ENCODE measurements around the gene MPZL3.
A peak's percentile ranks its signal among the peaks of the same experiment; 100 is the strongest.

Gene MPZL3

DNA sequence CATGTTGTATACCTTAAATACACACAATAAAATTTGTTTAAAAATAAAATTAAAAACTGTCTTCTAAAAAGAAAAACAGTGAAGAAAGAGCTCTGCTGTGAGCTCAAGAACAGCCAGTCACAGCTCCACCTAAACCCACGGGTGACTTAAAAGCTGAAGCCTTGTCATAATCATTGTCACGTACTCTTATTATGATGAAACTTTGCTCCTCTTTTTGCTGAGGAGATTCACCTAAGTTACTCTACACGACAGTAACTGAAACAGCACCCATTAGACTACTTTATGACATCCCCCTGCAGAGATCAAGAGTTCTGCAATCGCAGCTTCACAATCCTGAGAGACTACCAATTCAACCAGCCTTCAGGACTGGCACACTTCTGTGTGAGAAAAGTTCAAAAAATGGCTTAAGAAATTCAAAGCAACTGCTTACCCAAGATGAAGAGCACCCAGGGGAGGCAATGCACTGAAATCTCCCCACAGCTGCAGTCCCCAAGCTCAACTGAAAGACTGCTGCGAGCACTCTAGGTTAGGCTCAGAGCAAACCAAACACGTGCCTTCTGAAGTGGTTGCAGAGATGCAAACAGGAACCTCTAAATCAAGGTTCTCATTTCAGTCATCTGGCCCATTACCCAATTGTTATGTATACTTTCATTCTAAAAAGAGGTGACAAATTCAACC, 27.5 kb downstream of the MPZL3 start, which contains the start of gene JAML:
Gene JAML (minus strand): TSS at position 501 of the 678 bp plus-strand sequence. CDS start 10,145 bp downstream, outside the sequence.
- H3K27ac ChIP-seq, result peak within 1 kb of the TSS; percentile 19 to 82 (median 62)
- H3K36me3 ChIP-seq, result peaks cover 0 to 15% (median 0%) of the 10 kb centered on the region in 11 experiments; a peak in 1 of 22 replicates
- peak in 5 of 11 experiments; percentile 76 to 96 (median 86); a peak in 9 of 22 replicates for TF ChIP-seq Cebpa-rat (IDR thresholded peaks at IDR 0.05)
- peak within 1 kb of the TSS; percentile 64 to 99 (median 75) for H3K4me2 ChIP-seq
- peak within 1 kb of the TSS; percentile 1 to 76 (median 46); a peak in 20 of 22 replicates for H3K9ac ChIP-seq
- peak within 1 kb of the TSS in 4 of 10 experiments; percentile 22 to 48 (median 46); a peak in 6 of 20 replicates for H3K4me3 ChIP-seq
- H4K20me1 ChIP-seq, result no peaks in the 10 kb centered on the region
- H3K4me1 ChIP-seq, result peaks cover 59 to 100% (median 63%) of the 10 kb centered on the region in 10 experiments
- H3K9me3 ChIP-seq (replicated peaks in 1 of 11), result peaks cover 0 to 13% (median 0%) of the 10 kb centered on the region in 11 experiments; a peak in 3 of 22 replicates
- peaks cover 0 to 7% (median 0%) of the 10 kb centered on the region in 11 experiments; a peak in 1 of 22 replicates for H3K27me3 ChIP-seq

DNA sequence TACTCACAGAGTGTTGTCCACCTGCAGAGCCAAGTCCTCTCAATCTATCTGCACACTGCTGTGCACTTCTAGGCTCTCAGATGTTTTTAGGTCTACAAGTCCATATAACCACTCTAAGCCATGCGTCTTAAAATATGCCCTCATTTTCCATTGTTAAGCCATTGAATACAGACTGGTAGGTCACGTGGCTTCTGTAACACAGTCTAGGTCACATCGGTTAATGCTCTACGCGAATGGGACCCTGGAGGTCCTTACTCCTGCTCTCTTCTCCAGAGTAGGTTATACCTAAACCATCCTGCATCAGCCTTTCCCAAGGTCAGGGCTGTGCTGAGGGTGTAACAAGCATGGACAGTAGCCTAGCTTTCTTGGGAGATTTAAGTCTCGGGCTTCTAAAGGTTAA, 28.2 kb downstream of the MPZL3 start:
- H3K4me3 ChIP-seq, result peak overlapping the region in 4 of 10 experiments; percentile 22 to 48 (median 46); a peak in 6 of 20 replicates
- peak overlapping the region in 10 of 11 experiments; percentile 35 to 76 (median 46); a peak in 16 of 22 replicates for H3K9ac ChIP-seq
- peak overlapping the region; percentile 54 to 99 (median 75) for H3K4me2 ChIP-seq
- peaks cover 0 to 15% (median 0%) of the 10 kb centered on the region in 11 experiments; a peak in 1 of 22 replicates for H3K36me3 ChIP-seq
- no peaks in the 10 kb centered on the region for H4K20me1 ChIP-seq
- no peak for TF ChIP-seq Cebpa-rat (IDR thresholded peaks at IDR 0.05)
- peaks cover 53 to 100% (median 57%) of the 10 kb centered on the region in 10 experiments for H3K4me1 ChIP-seq
- H3K9me3 ChIP-seq (replicated peaks in 1 of 11), result peaks cover 0 to 13% (median 0%) of the 10 kb centered on the region in 11 experiments; a peak in 3 of 22 replicates
- H3K27ac ChIP-seq, result peak overlapping the region; percentile 19 to 79 (median 62)
- H3K27me3 ChIP-seq, result peaks cover 0 to 7% (median 0%) of the 10 kb centered on the region in 11 experiments; a peak in 1 of 22 replicates

DNA sequence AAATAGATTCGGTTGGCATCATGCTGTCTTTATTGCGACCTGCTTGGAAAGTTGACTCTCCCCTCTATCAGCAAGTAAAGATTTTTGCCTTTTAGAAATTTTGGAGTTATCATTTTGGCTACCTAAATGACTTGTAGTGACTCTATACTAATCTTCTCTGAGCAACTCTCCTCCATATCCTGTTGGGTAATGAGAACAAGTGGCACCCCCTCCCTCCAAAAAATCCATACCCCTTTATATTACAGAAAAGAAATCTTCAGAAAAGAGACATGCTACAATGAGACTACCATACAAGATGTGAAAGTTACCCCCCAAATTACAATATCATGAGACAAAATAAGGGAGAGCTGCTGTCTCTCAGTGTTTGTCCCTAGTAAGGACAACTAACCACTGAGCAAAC, 28.6 kb downstream of the MPZL3 start:
- Histone ChIP-seq H3K4me2 (peak overlapping the region; percentile 54 to 99 (median 75)), H4K20me1 (no peaks in the 10 kb centered on the region), H3K9me3 (replicated peaks in 1 of 11) (peaks cover 0 to 13% (median 0%) of the 10 kb centered on the region in 11 experiments; a peak in 3 of 22 replicates), H3K27ac (peak overlapping the region in 10 of 11 experiments; percentile 19 to 79 (median 65); a peak in 17 of 22 replicates), H3K36me3 (peaks cover 0 to 15% (median 0%) of the 10 kb centered on the region in 11 experiments; a peak in 1 of 22 replicates), H3K27me3 (peaks cover 0 to 7% (median 0%) of the 10 kb centered on the region in 11 experiments; a peak in 1 of 22 replicates), H3K4me1 (peaks cover 49 to 100% (median 53%) of the 10 kb centered on the region in 10 experiments), H3K9ac (peak overlapping the region in 4 of 11 experiments; percentile 35 to 76 (median 46); a peak in 7 of 22 replicates), H3K4me3 (peak overlapping the region in 4 of 10 experiments; percentile 22 to 48 (median 46); a peak in 6 of 20 replicates)
- TF ChIP-seq Cebpa-rat (IDR thresholded peaks at IDR 0.05), result no peak

DNA sequence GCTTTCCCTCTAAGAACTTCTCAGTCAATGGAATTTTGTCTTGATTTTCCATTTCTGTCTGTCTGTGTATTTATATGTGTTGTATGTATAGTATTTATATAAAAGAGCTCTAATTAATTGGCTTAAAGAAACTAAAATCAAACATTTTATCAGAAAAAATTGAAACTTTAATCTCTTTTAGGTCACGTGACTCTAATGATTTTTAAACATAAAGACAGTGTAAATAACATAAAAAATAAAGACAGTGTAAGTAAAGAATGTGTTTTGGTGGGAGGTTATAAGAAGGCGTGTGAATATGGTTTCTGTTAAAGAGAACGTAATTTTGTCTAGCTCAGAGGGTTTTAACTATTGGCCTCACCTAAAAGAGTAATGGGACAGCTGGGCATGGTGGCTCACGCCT, 29.7 kb downstream of the MPZL3 start:
- Histone ChIP-seq H3K36me3 (peaks cover 0 to 15% (median 0%) of the 10 kb centered on the region in 11 experiments; a peak in 1 of 22 replicates), H3K4me2 (peak overlapping the region in 3 of 11 experiments; percentile 75 to 99 (median 91); a peak in 5 of 22 replicates), H3K27me3 (peaks cover 0 to 7% (median 0%) of the 10 kb centered on the region in 11 experiments; a peak in 1 of 22 replicates), H3K4me1 (peaks cover 40 to 100% (median 49%) of the 10 kb centered on the region in 10 experiments), H3K9me3 (replicated peaks in 1 of 11) (peaks cover 0 to 13% (median 0%) of the 10 kb centered on the region in 11 experiments; a peak in 3 of 22 replicates), H3K27ac (no peak overlapping the region), H3K9ac (no peak overlapping the region), H4K20me1 (no peaks in the 10 kb centered on the region), H3K4me3 (peak overlapping the region in 2 of 10 experiments; percentile 46 to 48; a peak in 3 of 20 replicates)
- no peak for TF ChIP-seq Cebpa-rat (IDR thresholded peaks at IDR 0.05)

DNA sequence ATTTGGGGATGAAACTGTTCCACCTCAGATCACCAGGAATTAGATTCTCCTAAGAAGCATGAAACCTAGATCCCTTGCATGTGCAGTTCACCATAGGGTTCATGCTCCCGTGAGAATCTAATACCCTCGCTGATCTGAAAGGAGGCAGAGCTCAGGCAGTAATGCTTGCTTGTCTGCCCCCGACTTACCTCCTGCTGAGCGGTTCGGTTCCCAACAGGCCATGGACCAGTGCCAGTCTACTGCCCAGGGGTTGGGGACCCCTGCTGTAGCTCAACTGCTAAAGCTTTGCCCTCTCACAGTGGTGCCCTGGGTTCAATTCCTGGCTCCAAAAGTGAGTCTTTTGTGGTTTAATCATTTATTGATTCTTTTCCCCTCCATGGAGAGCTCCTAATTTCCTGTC, 30.7 kb downstream of the MPZL3 start:
- no peaks in the 10 kb centered on the region for H4K20me1 ChIP-seq
- H3K4me2 ChIP-seq, result peak overlapping the region in 3 of 11 experiments; percentile 19 to 99 (median 91); a peak in 5 of 22 replicates
- H3K4me3 ChIP-seq, result no peak overlapping the region
- no peak overlapping the region for H3K9ac ChIP-seq
- peaks cover 0 to 11% (median 0%) of the 10 kb centered on the region in 11 experiments; a peak in 1 of 22 replicates for H3K36me3 ChIP-seq
- TF ChIP-seq Cebpa-rat (IDR thresholded peaks at IDR 0.05), result no peak
- peaks cover 0 to 1% (median 0%) of the 10 kb centered on the region in 11 experiments; a peak in 1 of 22 replicates for H3K27me3 ChIP-seq
- peaks cover 40 to 100% (median 49%) of the 10 kb centered on the region in 10 experiments for H3K4me1 ChIP-seq
- H3K27ac ChIP-seq, result no peak overlapping the region; a peak in 1 of 22 replicates
- peaks cover 0 to 11% (median 0%) of the 10 kb centered on the region in 11 experiments; a peak in 3 of 22 replicates for H3K9me3 ChIP-seq (replicated peaks in 1 of 11)

DNA sequence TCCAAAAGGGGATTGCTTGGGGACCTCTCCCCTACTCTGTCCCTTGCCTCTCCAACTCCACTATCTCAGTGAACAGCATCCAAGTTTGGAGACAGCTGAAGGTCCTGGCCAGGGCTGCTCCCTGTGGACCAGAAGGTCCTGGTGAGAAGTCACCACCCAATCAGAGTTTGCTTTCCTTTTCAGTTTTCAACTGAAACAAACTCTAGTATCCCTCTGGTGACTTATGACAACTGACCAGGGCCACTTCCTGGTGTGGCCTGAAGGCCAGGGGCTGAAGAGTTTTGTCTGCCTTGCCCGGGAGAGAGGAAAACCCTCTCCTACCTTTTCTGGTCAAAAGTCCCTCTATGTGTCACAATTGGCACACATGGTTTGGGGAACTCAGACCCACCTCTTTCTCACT, 32.4 kb downstream of the MPZL3 start:
- Histone ChIP-seq H4K20me1 (no peaks in the 10 kb centered on the region), H3K9me3 (replicated peaks in 1 of 11) (no peaks in the 10 kb centered on the region), H3K4me3 (no peak overlapping the region), H3K4me1 (peaks cover 40 to 100% (median 50%) of the 10 kb centered on the region in 10 experiments), H3K4me2 (peak overlapping the region in 4 of 11 experiments; percentile 1 to 99 (median 54); a peak in 5 of 22 replicates), H3K27ac (peak overlapping the region in 3 of 11 experiments; percentile 11 to 33 (median 12); a peak in 4 of 22 replicates), H3K36me3 (no peaks in the 10 kb centered on the region), H3K27me3 (no peaks in the 10 kb centered on the region), H3K9ac (no peak overlapping the region)
- TF ChIP-seq Cebpa-rat (IDR thresholded peaks at IDR 0.05), result no peak

DNA sequence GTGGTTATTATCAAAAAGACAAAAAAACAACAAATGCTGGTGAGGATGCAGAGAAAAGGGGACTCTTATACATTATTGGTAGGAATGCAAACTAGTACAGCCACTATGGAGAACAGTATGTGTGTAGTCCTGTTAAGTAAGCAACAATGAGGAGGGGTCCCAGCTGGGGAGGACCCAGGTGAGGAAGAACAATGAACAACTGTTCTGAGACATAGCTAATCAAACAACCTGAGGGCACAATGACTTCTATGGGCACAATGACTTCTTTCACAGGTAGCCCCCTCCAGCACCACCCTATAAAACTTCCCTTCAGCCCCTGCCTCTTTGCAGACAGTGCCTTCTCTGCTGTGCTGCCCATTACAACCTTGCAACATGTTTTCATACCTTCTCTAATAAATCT, 32.9 kb downstream of the MPZL3 start:
- H3K27me3 ChIP-seq, result no peaks in the 10 kb centered on the region
- no peak for TF ChIP-seq Cebpa-rat (IDR thresholded peaks at IDR 0.05)

DNA sequence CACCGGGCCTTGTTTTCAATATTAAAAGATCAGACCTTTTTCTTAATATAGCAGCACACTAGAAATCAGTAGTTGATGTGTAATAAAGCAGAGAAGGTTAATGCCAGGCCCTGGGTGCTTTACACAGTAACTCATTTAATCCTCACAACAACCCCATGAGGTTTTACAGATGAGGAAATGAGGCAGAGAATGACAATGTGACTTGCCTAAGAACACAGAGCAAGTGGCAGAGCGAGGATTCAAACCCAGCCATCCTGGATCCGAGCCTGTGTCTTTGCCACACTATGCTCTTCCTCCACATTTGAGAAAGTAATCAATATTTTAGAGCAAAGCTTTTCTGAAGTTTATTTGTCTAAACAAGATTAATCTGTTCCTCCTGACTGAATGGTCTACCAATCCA, 34.6 kb downstream of the MPZL3 start:
- peak overlapping the region in 9 of 11 experiments; percentile 56 to 99 (median 82); a peak in 17 of 22 replicates for H3K4me2 ChIP-seq
- H3K36me3 ChIP-seq, result peaks cover 0 to under 1% (median 0%) of the 10 kb centered on the region in 11 experiments; a peak in 2 of 22 replicates
- no peaks in the 10 kb centered on the region for H3K9me3 ChIP-seq (replicated peaks in 1 of 11)
- peaks cover 47 to 97% (median 56%) of the 10 kb centered on the region in 10 experiments for H3K4me1 ChIP-seq
- no peak for TF ChIP-seq Cebpa-rat (IDR thresholded peaks at IDR 0.05)
- H4K20me1 ChIP-seq, result no peaks in the 10 kb centered on the region
- peak overlapping the region in 7 of 11 experiments; percentile 27 to 90 (median 85); a peak in 10 of 22 replicates for H3K27ac ChIP-seq
- no peak overlapping the region for H3K4me3 ChIP-seq
- H3K9ac ChIP-seq, result peak overlapping the region in 2 of 11 experiments; percentile 49 to 77; a peak in 4 of 22 replicates
- H3K27me3 ChIP-seq, result no peaks in the 10 kb centered on the region

More for the DNA sequence above, 32.9 kb downstream of the MPZL3 start:
- Histone ChIP-seq H3K4me3 (no peak overlapping the region), H3K4me1 (peaks cover 40 to 98% (median 50%) of the 10 kb centered on the region in 10 experiments), H3K9ac (no peak overlapping the region), H3K27ac (peak overlapping the region in 2 of 11 experiments; percentile 12 to 33; a peak in 2 of 22 replicates), H3K9me3 (replicated peaks in 1 of 11) (no peaks in the 10 kb centered on the region), H3K4me2 (peak overlapping the region in 3 of 11 experiments; percentile 16 to 99 (median 91); a peak in 5 of 22 replicates), H4K20me1 (no peaks in the 10 kb centered on the region), H3K36me3 (no peaks in the 10 kb centered on the region)

All from BLaER1 treated with 17β-estradiol and CSF1 and Interleukin-3, amounts not matched to agents 10 nM and 100 nM (cell line).